ENCODE data around the gene DRC7. TPM values are rescaled to one million over a fixed set of nuclear protein-coding genes. Genes with fewer than 3 reads are reported as not detected.
"Not testable (repeated sequence)": the region's sequence is repeated elsewhere in the genome, so short reads cannot be mapped to it uniquely, and the experiment has no call there.

The DRC7 gene
- total RNA-seq, 6 experiments from 2014 or later: not detected

- no peak for DNase-seq
- H3K27ac Mint-ChIP-seq: no peak overlapping the region
- H3K4me3 Mint-ChIP-seq: no peak overlapping the region
- H3K4me1 Mint-ChIP-seq (ENCODE audit: low read depth): no peaks in the 10 kb centered on the region
- H3K36me3 Mint-ChIP-seq (ENCODE audit: low read depth): no peaks in the 10 kb centered on the region
- TF ChIP-seq, protein P1, sequence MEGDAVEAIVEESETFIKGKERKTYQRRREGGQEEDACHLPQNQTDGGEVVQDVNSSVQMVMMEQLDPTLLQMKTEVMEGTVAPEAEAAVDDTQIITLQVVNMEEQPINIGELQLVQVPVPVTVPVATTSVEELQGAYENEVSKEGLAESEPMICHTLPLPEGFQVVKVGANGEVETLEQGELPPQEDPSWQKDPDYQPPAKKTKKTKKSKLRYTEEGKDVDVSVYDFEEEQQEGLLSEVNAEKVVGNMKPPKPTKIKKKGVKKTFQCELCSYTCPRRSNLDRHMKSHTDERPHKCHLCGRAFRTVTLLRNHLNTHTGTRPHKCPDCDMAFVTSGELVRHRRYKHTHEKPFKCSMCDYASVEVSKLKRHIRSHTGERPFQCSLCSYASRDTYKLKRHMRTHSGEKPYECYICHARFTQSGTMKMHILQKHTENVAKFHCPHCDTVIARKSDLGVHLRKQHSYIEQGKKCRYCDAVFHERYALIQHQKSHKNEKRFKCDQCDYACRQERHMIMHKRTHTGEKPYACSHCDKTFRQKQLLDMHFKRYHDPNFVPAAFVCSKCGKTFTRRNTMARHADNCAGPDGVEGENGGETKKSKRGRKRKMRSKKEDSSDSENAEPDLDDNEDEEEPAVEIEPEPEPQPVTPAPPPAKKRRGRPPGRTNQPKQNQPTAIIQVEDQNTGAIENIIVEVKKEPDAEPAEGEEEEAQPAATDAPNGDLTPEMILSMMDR (IDR thresholded peaks at IDR 0.05): no peak
- H3K9me3 Mint-ChIP-seq: no peaks in the 10 kb centered on the region
- H3K27me3 Mint-ChIP-seq (ENCODE audit: insufficient read depth): peaks cover 19% of the 10 kb centered on the region
Observed at GRCh38 chr16:57708168-57708567, 13.6 kb downstream of the DRC7 start.

DNA sequence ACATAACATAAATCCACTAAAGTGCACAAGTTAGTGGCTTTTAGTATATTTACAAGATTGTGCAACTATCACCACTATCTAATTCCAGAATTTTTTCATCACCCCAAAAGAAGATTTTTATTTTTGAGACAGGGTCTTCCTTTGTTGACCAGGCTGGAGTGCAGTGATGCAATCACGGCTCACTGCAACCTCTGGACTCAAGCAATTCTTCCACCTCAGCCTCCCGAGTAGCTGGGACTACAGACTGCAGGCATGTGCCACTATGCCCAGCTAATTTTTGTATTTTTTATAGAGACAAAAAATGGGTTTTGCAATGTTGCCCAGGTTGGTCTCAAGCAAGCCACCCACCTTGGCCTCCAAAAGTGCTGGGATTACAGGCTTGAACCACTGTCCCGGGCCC lies 15.1 kb downstream of the DRC7 start:
- TF ChIP-seq, protein P1 (IDR thresholded peaks at IDR 0.05): no peak
- H3K27me3 Mint-ChIP-seq (ENCODE audit: insufficient read depth): peaks cover 26% of the 10 kb centered on the region

GRCh38 chr16:57711346-57711745 lies 16.7 kb downstream of the DRC7 start:
- Mint-ChIP-seq H3K9me3 (no peaks in the 10 kb centered on the region), H3K36me3 (ENCODE audit: low read depth) (no peaks in the 10 kb centered on the region), H3K4me3 (no peak overlapping the region), H3K4me1 (ENCODE audit: low read depth) (no peaks in the 10 kb centered on the region), H3K27ac (no peak overlapping the region), H3K27me3 (ENCODE audit: insufficient read depth) (peaks cover 37% of the 10 kb centered on the region)
- TF ChIP-seq, protein P1 (IDR thresholded peaks at IDR 0.05): no peak
- DNase-seq: no peak

More for the DNA sequence above, 15.1 kb downstream of the DRC7 start:
- no peak overlapping the region for H3K4me3 Mint-ChIP-seq
- H3K36me3 Mint-ChIP-seq (ENCODE audit: low read depth): no peaks in the 10 kb centered on the region
- H3K27ac Mint-ChIP-seq: no peak overlapping the region
- no peaks in the 10 kb centered on the region for H3K9me3 Mint-ChIP-seq
- H3K4me1 Mint-ChIP-seq (ENCODE audit: low read depth): no peaks in the 10 kb centered on the region
- DNase-seq: no peak

DNA sequence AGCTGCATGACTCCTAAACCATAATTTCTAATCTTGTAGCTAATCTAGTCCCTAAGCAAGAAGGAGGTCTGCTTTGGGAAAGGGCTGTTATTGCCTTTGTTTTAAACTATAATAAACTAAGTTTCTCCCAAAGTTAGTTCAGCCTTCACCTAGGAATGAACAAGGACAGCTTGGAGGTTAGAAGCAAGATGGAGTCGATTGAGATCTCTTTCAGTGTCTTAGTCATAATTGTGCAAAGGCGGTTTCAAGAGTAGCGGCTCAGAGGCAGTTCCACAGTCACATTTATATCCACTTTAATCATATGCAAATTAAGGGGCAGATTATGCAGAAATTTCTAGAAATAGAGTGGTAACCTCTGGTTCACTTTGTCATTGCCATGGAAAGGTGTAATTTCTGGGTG lies 17.4 kb downstream of the DRC7 start:
- peaks cover 42% of the 10 kb centered on the region for H3K27me3 Mint-ChIP-seq (ENCODE audit: insufficient read depth)
- H3K9me3 Mint-ChIP-seq: no peaks in the 10 kb centered on the region
- H3K27ac Mint-ChIP-seq: no peak overlapping the region
- TF ChIP-seq, protein P1 (IDR thresholded peaks at IDR 0.05): no peak
- H3K4me1 Mint-ChIP-seq (ENCODE audit: low read depth): no peaks in the 10 kb centered on the region
- no peaks in the 10 kb centered on the region for H3K36me3 Mint-ChIP-seq (ENCODE audit: low read depth)
- DNase-seq: no peak
- H3K4me3 Mint-ChIP-seq: no peak overlapping the region

- H3K4me1 Mint-ChIP-seq (ENCODE audit: low read depth); H3K27ac Mint-ChIP-seq; H3K9me3 Mint-ChIP-seq; H3K4me3 Mint-ChIP-seq; DNase-seq; H3K36me3 Mint-ChIP-seq (ENCODE audit: low read depth): not testable (repeated sequence)
- peaks cover 46% of the 10 kb centered on the region for H3K27me3 Mint-ChIP-seq (ENCODE audit: insufficient read depth)
Observed at GRCh38 chr16:57712569-57712968, 18.0 kb downstream of the DRC7 start.

GRCh38 chr16:57713596-57713995 lies 19.0 kb downstream of the DRC7 start:
- TF ChIP-seq, protein P1 (IDR thresholded peaks at IDR 0.05): no peak
- Mint-ChIP-seq H3K9me3 (no peaks in the 10 kb centered on the region), H3K4me3 (no peak overlapping the region), H3K27me3 (ENCODE audit: insufficient read depth) (peaks cover 52% of the 10 kb centered on the region), H3K4me1 (ENCODE audit: low read depth) (no peaks in the 10 kb centered on the region), H3K27ac (no peak overlapping the region), H3K36me3 (ENCODE audit: low read depth) (no peaks in the 10 kb centered on the region)
- no peak for DNase-seq
